Measurements from ENCODE around the gene PRC1. TPM values are rescaled to one million over a fixed set of nuclear protein-coding genes. Genes with fewer than 3 reads are reported as not detected.

Gene PRC1
- total and polyA plus RNA-seq, 2 of the 13 experiments (the other 11 are each of a cell fraction or from before 2014, with no cell fraction given): 137 to 162 TPM

GRCh38 chr15:91022075-91022831 is 27.9 kb upstream of the PRC1 start, which contains the start of gene VPS33B (continued):
- TF ChIP-seq ZKSCAN5 (CRISPR knock-in tag; IDR thresholded peaks at IDR 0.05) (no peak), ZNF691 (CRISPR knock-in tag; IDR thresholded peaks at IDR 0.05; ENCODE audit: borderline replicate concordance, low read depth) (0 out of 2 replicates have a peak, but pooled peaks have one; percentile 34), ZNF251 (CRISPR knock-in tag; IDR thresholded peaks at IDR 0.05) (no peak), GLI4 (CRISPR knock-in tag; IDR thresholded peaks at IDR 0.05; ENCODE audit: borderline replicate concordance) (peak; percentile 37; the same call in 1 of the 2 replicates), CENPT (CRISPR knock-in tag; IDR thresholded peaks at IDR 0.05; ENCODE audit: low read depth) (no peak), ZSCAN29 (CRISPR knock-in tag; conservative IDR thresholded peaks at IDR 0.05) (peak; percentile 96), MTF1 (CRISPR knock-in tag; IDR thresholded peaks at IDR 0.05) (no peak), FOXA3 (CRISPR knock-in tag; IDR thresholded peaks at IDR 0.05) (peak; percentile 51; the same call in 1 of the 2 replicates)
- TF ChIP-seq, protein P1, sequence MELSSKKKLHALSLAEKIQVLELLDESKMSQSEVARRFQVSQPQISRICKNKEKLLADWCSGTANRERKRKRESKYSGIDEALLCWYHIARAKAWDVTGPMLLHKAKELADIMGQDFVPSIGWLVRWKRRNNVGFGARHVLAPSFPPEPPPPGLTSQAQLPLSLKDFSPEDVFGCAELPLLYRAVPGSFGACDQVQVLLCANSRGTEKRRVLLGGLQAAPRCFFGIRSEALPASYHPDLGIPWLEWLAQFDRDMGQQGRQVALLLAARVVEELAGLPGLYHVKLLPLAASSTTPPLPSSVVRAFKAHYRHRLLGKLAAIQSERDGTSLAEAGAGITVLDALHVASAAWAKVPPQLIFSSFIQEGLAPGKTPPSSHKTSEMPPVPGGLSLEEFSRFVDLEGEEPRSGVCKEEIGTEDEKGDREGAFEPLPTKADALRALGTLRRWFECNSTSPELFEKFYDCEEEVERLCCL (CRISPR knock-in tag; IDR thresholded peaks at IDR 0.05; ENCODE audit: borderline replicate concordance): no peak

All from HepG2 (cell line).